GM21390 (cell line): Measurements from ENCODE around the gene OBI1.

Source experiments
- ATAC-seq: cut with Tn5 transposase; IDR thresholded peaks from one replicate; pipeline ENCODE4 v1.9.1; 2021; ENCODE audit not compliant: unreplicated experiment

OBI1 gene

DNA sequence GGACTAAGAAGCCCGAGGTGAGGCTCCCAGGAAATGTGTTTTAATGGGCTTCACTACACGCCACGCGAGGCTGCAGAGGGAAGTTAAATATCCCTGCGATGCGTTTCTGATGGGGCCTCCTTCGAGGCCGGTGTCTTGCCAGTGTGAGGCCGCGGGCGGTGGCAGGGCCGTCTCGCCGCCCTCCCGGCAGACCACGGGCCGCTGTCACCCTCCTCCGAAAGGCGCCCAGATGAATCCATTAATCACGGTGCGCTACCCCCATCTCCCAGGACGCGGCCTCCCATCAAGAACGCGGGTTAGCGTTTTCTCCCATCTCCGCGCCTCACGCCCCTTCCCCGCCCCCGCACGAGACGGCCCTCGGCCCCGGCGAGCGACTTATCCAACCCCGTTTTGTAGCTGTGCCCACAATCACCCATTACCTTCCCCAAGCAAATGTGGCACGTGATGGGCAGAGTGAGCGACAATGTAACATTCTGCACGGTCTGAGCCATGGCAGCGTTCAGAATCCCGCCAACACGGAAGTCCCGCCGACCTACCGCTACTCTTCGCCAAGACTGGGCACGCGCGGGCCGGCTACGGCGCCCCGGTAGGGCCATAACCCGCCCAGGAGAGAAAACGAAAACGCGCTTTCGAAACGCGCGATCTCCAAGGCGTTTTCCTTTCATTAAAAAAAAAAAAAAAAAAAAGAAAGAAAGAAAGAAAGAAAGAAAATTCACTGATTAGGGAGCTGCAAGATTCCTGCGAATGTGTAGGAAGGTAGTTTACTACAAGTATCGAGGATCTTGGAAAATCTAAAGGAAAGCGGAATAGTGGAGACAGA lies at the start of gene OBI1:
OBI1 (minus strand) TSS at position 526 of the 820 bp plus-strand sequence; CDS start at position 491, 35 bp downstream.
- peak; percentile 70 for ATAC-seq

DNA sequence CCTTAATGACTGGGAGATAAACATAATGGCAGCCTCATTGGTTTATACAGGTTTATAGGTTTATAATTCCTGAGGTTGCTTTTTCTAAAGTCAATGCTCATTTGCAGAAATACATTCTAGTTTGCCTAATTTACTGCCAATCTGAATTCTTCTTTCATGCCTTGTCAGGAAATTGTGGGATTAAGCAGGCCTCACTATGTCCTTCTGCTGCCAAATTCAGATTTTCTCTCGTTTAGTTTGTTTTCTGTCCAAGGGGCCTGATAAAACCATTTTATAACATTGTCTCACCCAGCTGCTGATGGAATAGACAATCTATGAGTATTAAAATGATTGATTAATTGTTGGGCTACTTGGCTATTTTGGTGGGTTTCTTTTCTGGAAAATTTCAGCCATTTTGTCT lies 42.4 kb upstream of the OBI1 start:
- ATAC-seq, result no peak

DNA sequence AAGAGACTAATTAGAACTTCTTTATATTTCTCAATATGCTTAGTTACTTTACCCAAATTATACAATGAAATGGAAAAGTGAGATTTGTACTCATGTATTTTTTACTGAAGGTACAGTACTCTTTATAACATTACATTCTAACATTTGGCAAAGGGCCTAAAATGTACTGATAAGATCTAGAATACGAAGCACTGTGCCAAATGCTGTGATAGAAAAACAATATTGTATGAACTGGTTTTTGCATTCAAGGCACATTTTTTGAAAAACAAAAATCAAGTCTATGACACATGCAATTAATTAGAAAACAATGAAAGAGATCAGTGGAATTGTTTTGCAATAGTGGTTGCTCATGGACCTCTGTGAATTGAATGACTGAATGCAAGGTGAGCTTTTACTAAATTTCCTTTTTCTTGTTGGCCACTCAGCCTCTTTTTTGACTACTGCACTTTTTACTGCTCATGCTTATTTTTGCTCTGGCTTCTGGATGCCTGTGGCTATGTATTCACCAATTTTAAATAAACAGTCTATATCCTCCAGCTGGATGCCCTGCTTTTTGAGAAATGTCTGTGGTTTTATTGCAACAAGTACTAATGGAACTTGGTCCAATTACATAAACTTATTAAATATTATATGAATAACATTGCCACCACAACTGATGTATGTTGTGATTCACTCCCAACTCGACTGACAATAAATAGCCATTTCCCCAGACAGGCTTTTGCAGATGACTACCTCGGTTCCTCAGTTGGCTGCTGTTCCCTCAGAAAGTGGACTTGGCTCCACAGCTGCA lies 41.4 kb upstream of the OBI1 start:
- no peak for ATAC-seq

- no peak for ATAC-seq
Observed at GRCh38 chr13:78689011-78689410, 30.1 kb upstream of the OBI1 start.

- ATAC-seq, result no peak
Observed at GRCh38 chr13:78686461-78686860, 27.5 kb upstream of the OBI1 start.

DNA sequence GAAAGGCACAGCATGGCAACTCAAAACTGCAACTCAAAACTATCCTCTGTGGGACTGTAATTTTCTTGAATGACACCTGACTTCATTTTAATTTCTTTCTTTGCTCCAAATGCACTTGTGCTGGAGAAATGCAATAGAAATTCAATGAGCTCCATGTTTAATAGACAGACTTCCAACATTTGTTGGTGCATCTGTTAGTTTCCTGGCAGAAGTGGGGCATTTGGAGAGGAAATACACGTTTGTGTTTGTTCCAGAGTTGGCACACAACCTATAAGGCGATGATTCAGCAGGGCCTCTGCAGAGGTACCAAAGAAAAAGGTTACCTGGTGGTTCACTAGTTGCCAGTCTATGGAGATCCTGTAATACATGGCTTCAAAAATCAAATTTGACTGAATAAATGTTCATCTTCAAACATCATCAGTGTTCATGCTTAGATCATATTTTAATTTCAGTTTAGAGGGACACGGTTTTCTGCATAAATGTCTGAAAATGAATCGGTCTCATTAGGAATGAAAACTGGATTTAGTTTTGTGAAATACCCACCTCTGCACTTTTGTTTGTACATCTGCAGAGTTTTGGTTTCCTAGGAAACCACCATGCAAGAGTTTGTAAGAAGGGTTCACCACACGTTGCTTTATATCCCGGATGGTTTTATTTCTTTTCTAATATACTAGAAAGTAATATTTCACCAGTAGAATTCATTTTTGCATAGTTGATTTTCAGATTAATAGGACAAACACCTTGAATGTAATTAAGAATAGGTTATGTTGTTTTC lies 21.8 kb upstream of the OBI1 start:
- ATAC-seq, result no peak

GRCh38 chr13:78680115-78680561 lies 21.2 kb upstream of the OBI1 start:
- no peak for ATAC-seq

DNA sequence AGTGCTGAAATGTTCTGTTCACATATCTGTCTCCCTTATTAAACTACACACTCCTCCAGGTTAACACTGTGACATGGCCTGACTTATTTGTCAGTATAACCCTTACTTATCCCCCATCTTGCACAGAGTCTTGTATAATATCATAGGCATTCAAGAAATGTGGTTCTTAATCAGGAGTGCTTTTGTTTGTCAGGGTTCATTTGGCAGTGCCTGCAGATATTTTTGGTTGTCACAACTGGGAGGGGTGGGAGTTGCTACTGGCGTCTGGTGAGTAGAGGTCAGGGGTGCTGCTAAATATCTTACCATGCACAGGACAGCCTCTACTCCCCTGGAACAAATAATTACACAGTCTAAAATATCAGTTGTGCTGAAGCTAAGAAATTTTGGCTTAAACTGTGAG lies 20.4 kb upstream of the OBI1 start:
- ATAC-seq, result no peak

DNA sequence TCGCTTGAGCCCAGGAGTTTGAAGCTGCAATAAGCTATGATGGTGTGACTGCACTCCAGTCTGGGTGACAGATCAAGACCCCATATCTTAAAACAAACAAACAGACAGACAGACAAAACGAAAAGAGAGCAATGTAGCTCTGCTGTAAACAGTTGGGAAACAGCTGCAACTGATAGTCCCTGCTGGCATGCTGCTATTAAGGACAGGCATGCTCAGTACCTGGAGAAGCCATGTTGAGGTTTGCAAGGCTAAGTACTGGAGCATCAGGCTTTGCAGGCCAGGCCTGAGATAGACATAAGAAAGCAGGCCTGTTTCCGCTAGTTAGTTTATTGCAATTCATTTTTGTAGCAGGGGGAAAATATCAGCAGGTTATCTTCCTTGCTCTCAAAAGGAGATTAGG lies 16.2 kb upstream of the OBI1 start:
- no peak for ATAC-seq

DNA sequence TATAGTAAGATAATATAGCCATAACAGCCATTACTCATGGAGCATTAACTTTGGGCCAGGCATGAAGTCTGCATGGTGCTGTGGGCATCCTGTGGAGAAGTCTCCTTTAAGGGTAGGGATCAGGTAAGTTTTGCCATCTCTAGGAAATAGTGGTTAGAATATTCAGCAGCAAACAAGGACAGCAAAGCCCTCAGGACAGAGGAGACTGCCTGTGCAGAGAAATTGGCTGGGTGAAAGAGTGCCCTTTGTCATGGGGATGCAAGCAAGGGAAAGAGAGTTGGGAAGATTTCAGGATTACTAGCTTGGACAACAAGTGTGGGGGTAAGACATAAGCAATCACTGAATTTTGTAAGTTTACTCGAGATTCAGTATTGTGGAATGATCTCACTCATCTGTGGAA lies 15.7 kb upstream of the OBI1 start:
- no peak for ATAC-seq

DNA sequence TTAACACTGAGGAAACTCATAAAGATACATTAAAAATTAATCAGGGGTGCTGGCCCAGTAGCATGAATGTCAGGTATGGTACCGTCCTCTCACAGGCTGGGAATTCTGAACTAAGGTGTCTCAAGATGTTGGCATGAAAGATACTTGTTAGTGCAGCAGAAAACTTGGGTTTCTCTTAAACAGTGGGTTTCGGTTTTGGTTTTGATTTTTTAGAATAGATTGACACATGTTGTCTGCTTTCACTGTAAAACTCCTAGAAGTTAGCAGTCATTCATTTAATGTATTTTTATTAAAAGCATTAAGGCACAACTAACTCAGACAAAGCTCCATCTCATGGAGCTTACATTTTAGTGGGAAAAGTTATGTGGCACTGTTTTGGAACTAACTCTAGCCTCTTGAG lies 3.5 kb upstream of the OBI1 start:
- ATAC-seq, result no peak

DNA sequence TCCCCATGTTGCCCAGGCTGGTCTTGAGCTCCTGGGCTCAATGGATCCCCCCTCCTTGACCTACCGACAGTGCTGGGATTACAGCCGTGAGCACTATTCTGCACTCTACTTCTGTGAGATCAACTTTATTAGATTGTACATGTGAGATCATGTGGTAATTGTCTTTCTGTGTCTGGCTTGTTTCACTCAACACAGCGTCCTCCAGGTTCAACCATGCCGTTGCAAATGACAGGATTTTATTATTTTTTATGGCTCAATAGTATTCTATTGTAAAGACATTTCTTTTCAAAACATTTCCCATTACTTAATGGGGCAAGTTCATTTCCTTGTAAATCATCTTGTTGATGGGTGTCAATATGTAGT lies 1.5 kb upstream of the OBI1 start:
- no peak for ATAC-seq

DNA sequence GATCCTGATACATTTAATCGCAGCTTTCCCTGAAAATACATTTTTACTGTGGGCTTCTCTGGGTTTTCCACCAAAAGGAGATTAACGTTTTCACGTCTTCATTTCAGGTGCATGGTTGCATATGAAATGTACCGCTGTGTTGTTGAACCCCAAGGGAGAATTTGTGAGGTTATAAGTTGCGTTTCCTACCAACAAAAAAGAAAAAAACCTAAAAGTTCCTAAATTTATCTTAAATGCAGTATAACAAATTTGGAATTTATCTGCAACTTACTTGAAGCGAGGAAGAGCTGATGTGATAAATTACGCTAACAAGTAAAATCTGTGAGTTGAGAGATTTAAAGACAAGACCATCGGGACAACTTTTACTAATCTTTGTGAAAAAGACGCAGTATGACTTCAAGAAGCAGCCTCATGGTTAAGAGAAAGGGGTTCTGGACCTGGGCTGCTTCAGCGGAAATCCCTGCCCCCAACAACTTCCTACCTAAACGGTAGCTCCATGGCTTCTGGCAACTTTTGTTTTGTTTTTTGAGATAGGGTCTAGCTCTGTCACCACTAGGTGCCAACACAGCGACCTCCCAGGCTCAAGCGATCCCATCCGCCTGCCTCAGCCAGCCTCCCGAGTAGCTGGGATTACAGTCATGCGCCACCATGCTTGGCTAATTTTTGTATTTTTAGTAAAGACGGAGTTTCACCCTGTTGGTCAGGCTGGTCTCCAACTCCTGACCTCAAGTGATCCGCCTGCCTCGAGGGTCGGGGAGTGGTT lies 958 bp upstream of the OBI1 start:
- no peak for ATAC-seq

DNA sequence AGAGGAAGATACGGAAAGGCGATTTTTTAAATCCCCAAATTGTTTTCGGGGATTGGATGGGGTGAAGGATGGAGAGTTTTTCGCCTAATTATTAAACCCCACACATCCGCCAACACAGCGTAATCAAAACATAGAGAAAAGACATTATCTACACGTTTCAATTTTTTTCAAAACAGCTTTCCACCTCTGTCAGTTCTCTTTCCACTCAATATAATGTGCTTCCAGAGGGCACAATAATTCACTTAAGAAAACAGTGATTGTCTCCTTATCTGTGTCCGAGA lies 435 bp upstream of the OBI1 start:
- no peak for ATAC-seq

- ATAC-seq, result peak; percentile 25
Observed at GRCh38 chr13:78657699-78658629, 991 bp downstream of the OBI1 start.

GRCh38 chr13:78655906-78656305 lies 3.0 kb downstream of the OBI1 start:
- no peak for ATAC-seq

GRCh38 chr13:78655007-78655406 lies 3.9 kb downstream of the OBI1 start:
- no peak for ATAC-seq

GRCh38 chr13:78652651-78653050 lies 6.3 kb downstream of the OBI1 start:
- no peak for ATAC-seq

DNA sequence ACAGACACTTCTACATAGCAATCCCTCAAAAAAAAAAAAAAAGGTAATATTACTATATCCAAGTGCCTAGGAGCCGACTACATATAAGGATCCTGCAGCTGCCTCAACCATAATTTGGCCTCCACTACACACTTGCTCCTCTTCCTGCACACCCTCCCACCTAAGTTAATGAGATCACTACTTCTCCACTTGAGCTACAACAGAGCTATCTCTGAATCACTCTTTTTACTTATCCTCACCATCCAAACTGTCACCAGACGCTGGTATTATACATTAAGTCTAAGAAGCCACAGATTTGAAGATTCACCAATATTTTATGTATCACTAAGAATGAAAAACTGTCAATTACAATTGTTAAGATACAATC lies 8.3 kb downstream of the OBI1 start:
- no peak for ATAC-seq
